A549 (cell line): ENCODE measurements around the gene SERP1. TPM values are rescaled to one million over a fixed set of nuclear protein-coding genes. Genes with fewer than 3 reads are reported as not detected.

Source experiments
- ATAC-seq, 2 experiments: fragments of 200-7000 bp in 1 of 2; fragments of >200 bp in 1 of 2; cut with Nextera tagmentation in 1 of 2; cut with Tn5 transposase in 1 of 2; 3 replicates each; pipeline versions ENCODE4 v1.8.0 to v1.9.1; 2018 to 2020; ENCODE audit warnings: mild to moderate bottlenecking in 1 of 2, moderate library complexity in 1 of 2
- CTCF ChIA-PET: fragments of 300-600 bp; sonication (Branson Sonifier 250); formaldehyde crosslinking; extraction: SDS; loops from one replicate; lab custom pipeline; 2021; ENCODE audit warnings: antibody characterized with exemption, inconsistent platforms; lab: Yijun Ruan, JAX
- POLR2A ChIA-PET: fragments of 350-600 bp; formaldehyde crosslinking; extraction: SDS; loops from one replicate; lab custom pipeline; 2021; ENCODE audit warnings: antibody characterized with exemption, inconsistent platforms; lab: Yijun Ruan, JAX
- DNase-seq, 2 experiments: peaks; one replicate each; pipeline versions ENCODE4 v3.0.0 to v3.0.0-alpha.2; 2011 to 2016; ENCODE audit warnings: low read depth in 1 of 2, low spot score in 1 of 2
- FAIRE-seq: peaks from 2 replicates; lab custom pipeline; 2011; peaks lifted over from hg19 to GRCh38; lab: Jason Lieb, UNC
- H3K27ac ChIP-seq, 2 experiments: fragments of >200 bp; sonication (Bioruptor Twin); formaldehyde crosslinking; 3 replicates each; pipeline ENCODE4 v1.5.1; 2016 to 2017
- H3K4me1 ChIP-seq: fragments of >200 bp; sonication (Bioruptor Twin); formaldehyde crosslinking; 3 replicates; pipeline ENCODE4 v1.6.1; 2016
- H3K4me2 ChIP-seq: fragments of >200 bp; sonication (Bioruptor Twin); formaldehyde crosslinking; 3 replicates; pipeline ENCODE4 v1.6.1; 2016
- H3K4me3 ChIP-seq: fragments of >200 bp; sonication (Bioruptor Twin); formaldehyde crosslinking; 3 replicates; pipeline ENCODE4 v1.5.1; 2016
- H3K9me3 ChIP-seq: fragments of >200 bp; sonication (Bioruptor Twin); formaldehyde crosslinking; 3 replicates; pipeline ENCODE4 v1.6.1; 2016
- ATOH8 ChIP-seq: fragments of 250-450 bp; sonication (Bioruptor Pico); IDR thresholded peaks from 2 replicates; pipeline ENCODE4 v1.5.0; 2020; ENCODE audit warnings: low read depth, mild to moderate bottlenecking, moderate library complexity
- BCL3 ChIP-seq: fragments of >200 bp; sonication (Bioruptor Twin); formaldehyde crosslinking; IDR thresholded peaks from 3 replicates; pipeline ENCODE4 v1.6.1; 2016
- CEBPB ChIP-seq, 2 experiments: fragments of >200 bp in 1 of 2; sonication (Bioruptor Twin) in 1 of 2; formaldehyde crosslinking in 1 of 2; IDR thresholded peaks; 2 replicates each; pipeline ENCODE4 v1.6.1; 2012 to 2016
- CHD2 ChIP-seq: fragments of 150-350 bp; IDR thresholded peaks from 2 replicates; pipeline ENCODE4 v1.6.1; 2014; ENCODE audit warnings: low read length; ENCODE audit not compliant: partially characterized antibody
- E2F6 ChIP-seq: IDR thresholded peaks from 2 replicates; pipeline ENCODE4 v1.6.1; 2012; ENCODE audit warnings: low read depth, borderline replicate concordance
- EP300 ChIP-seq, 2 experiments: fragments of >200 bp; sonication (Bioruptor Twin); formaldehyde crosslinking; IDR thresholded peaks; 2 replicates in 1 of 2; 3 replicates in 1 of 2; pipeline ENCODE4 v1.6.1; 2016 to 2017
- ESRRA ChIP-seq: fragments of 150-350 bp; IDR thresholded peaks from 2 replicates; pipeline ENCODE4 v1.6.1; 2014; ENCODE audit warnings: mild to moderate bottlenecking, low read length, borderline replicate concordance
- FOSB ChIP-seq: fragments of 250-450 bp; sonication (Bioruptor Pico); IDR thresholded peaks from 2 replicates; pipeline ENCODE4 v1.5.0; 2020; ENCODE audit warnings: mild to moderate bottlenecking, moderate library complexity
- HDAC2 ChIP-seq: fragments of 200-600 bp; sonication (generic); IDR thresholded peaks from 2 replicates; pipeline ENCODE4 v1.6.1; 2016
- HES2 ChIP-seq: fragments of >200 bp; sonication (Bioruptor Twin); formaldehyde crosslinking; IDR thresholded peaks from 2 replicates; pipeline ENCODE4 v1.6.1; 2016
- HEYL ChIP-seq: fragments of 250-450 bp; sonication (Bioruptor Pico); IDR thresholded peaks from 2 replicates; pipeline ENCODE4 v1.8.0; 2021; ENCODE audit warnings: mild to moderate bottlenecking, moderate library complexity
- HOXB5 ChIP-seq: fragments of 250-450 bp; sonication (Bioruptor Pico); IDR thresholded peaks from 2 replicates; pipeline ENCODE4 v1.5.0; 2020; ENCODE audit warnings: mild to moderate bottlenecking, moderate library complexity
- JUN ChIP-seq, 2 experiments: fragments of >200 bp; sonication (Bioruptor Twin); formaldehyde crosslinking; IDR thresholded peaks; 2 replicates in 1 of 2; 3 replicates in 1 of 2; pipeline ENCODE4 v1.6.1; 2016 to 2017
- JUNB ChIP-seq: fragments of >200 bp; sonication (Bioruptor Twin); formaldehyde crosslinking; IDR thresholded peaks from 2 replicates; pipeline ENCODE4 v1.6.1; 2016
- KDM1A ChIP-seq: fragments of 200-600 bp; sonication (generic); IDR thresholded peaks from 2 replicates; pipeline ENCODE4 v1.6.1; 2016; ENCODE audit warnings: low read depth, mild to moderate bottlenecking
- KDM5A ChIP-seq: fragments of 200-600 bp; sonication (generic); IDR thresholded peaks from 2 replicates; pipeline ENCODE4 v1.6.1; 2016; ENCODE audit warnings: antibody characterized with exemption, mild to moderate bottlenecking
- NFE2L2 ChIP-seq: fragments of 150-350 bp; conservative IDR thresholded peaks from 2 replicates; pipeline ENCODE4 v1.6.1; 2014; ENCODE audit warnings: low read length
- NPAS2 ChIP-seq: fragments of 250-450 bp; sonication (Bioruptor Pico); IDR thresholded peaks from 2 replicates; pipeline ENCODE4 v1.8.0; 2022; ENCODE audit warnings: mild to moderate bottlenecking, moderate library complexity, borderline replicate concordance
- RCOR1 ChIP-seq: fragments of 150-350 bp; IDR thresholded peaks from 2 replicates; pipeline ENCODE4 v1.6.1; 2014; ENCODE audit warnings: antibody characterized with exemption, low read length, low read depth
- SREBF2 ChIP-seq: fragments of 450-650 bp; IDR thresholded peaks from 2 replicates; pipeline ENCODE4 v1.6.1; 2014; ENCODE audit warnings: mild to moderate bottlenecking, moderate library complexity
- ZNF302 ChIP-seq: fragments of 250-450 bp; sonication (Bioruptor Pico); IDR thresholded peaks from 2 replicates; pipeline ENCODE4 v1.9.0; 2021; ENCODE audit warnings: inconsistent platforms, mild to moderate bottlenecking, moderate library complexity
- WGBS: methylation state at CpG from one replicate; pipeline ENCODE4 v1.1.6; 2017; ENCODE audit errors: missing lambda C conversion rate; 5-methylcytosine and 5-hydroxymethylcytosine counted together
- polyA plus RNA-seq, 4 experiments: library from polyadenylated mRNA; depleted of rRNA in 3 of 4; stranded (reverse); fragments of >200 nt; fragmentation: RNase III in 1 of 4; extraction: RNeasy Plus Mini Kit Qiagen cat#74134 plus additional on column Dnase treatment in 1 of 4; gene quantifications; 2 replicates in 3 of 4; 3 replicates in 1 of 4; pipeline ENCODE4 v1.2.3, GENCODE V29; 2011 to 2017

SERP1 gene
- polyA plus RNA-seq, 2 of the 4 experiments (the other 2 are of a cell fraction), result 84.3 to 94.7 TPM

GRCh38 chr3:150555859-150556436 lies 9.7 kb upstream of the SERP1 start (continued):
- TF ChIP-seq ATOH8, result no peak
- no peak for TF ChIP-seq NPAS2 (CRISPR knock-in tag)
- TF ChIP-seq NFE2L2, result no peak

- DNase-seq (peak in 1 of 2 experiments; percentile 10), ATAC-seq (no peak), FAIRE-seq (no peak)
- POLR2A ChIA-PET, result interaction anchor here (1.0 to 1.3 kb wide), 9 partner anchors 8 to 216 kb away, joined by 3 to 7 read pairs (median 4); partner anchors contain the start of genes ERICH6, SELENOT, SIAH2 and TSC22D2
- Histone ChIP-seq H3K9me3 (no peaks in the 10 kb centered on the region), H3K4me3 (peak overlapping the region; percentile 75), H3K4me1 (peaks cover 20% of the 10 kb centered on the region), H3K4me2 (peak overlapping the region; percentile 83), H3K27ac (peak overlapping the region; percentile 88)
- TF ChIP-seq HEYL (CRISPR knock-in tag) (no peak), FOSB (CRISPR knock-in tag) (0 out of 2 replicates have a peak, but pooled peaks have one; percentile 37), RCOR1 (no peak), SREBF2 (no peak), JUNB (no peak), CEBPB (IDR thresholded peaks at IDR 0.05) (no peak), ESRRA (no peak), EP300 (IDR thresholded peaks at IDR 0.05) (no peak), HES2 (no peak), JUN (IDR thresholded peaks at IDR 0.05) (no peak), CHD2 (no peak), KDM5A (peak; percentile 14; the same call in 1 of the 2 replicates), HOXB5 (CRISPR knock-in tag) (peak; percentile 96; the same call in 1 of the 2 replicates), KDM1A (no peak), BCL3 (no peak), ZNF302 (CRISPR knock-in tag) (no peak)
- CTCF ChIA-PET, result interaction anchor here (0.9 to 1.3 kb wide), 4 partner anchors 8 to 20 kb away, joined by 3 to 4 read pairs (median 4); no protein-coding TSS in a partner anchor
- WGBS, result 4% methylated on average over 7 of the region's 7 CpGs
These were observed 897 bp upstream of the SERP1 start for GRCh38 chr3:150547045-150547741.

GRCh38 chr3:150545419-150546225 lies 674 bp downstream of the SERP1 start:
- POLR2A ChIA-PET, result interaction anchor here (0.6 to 1.3 kb wide), 14 partner anchors 8 to 575 kb away, joined by 3 to 7 read pairs (median 4); partner anchors contain the start of genes ERICH6, SELENOT, SIAH2 and TSC22D2
- FAIRE-seq, result no peak
- peak overlapping the region; percentile 92 to 96 for H3K27ac ChIP-seq
- H3K4me2 ChIP-seq, result peak overlapping the region; percentile 82
- CTCF ChIA-PET, result interaction anchor here (0.9 to 1.3 kb wide), 5 partner anchors 10 to 609 kb away, joined by 3 to 4 read pairs (median 3); no protein-coding TSS in a partner anchor
- ATAC-seq, result peak in 1 of 2 experiments; percentile 65; a peak in 3 of 6 replicates
- peaks cover 20% of the 10 kb centered on the region for H3K4me1 ChIP-seq
- H3K4me3 ChIP-seq, result peak overlapping the region; percentile 94
- no peaks in the 10 kb centered on the region for H3K9me3 ChIP-seq
- 2% methylated on average over 15 of the region's 54 CpGs for WGBS
- DNase-seq, result peak in 1 of 2 experiments; percentile 19
- TF ChIP-seq HDAC2 (no peak), E2F6 (0 out of 2 replicates have a peak, but pooled peaks have one; percentile 32)
